IMR-90 (cell line): ENCODE results near the gene C19orf25. TPM values are rescaled to one million over a fixed set of nuclear protein-coding genes. Genes with fewer than 3 reads are reported as not detected.

ENCODE experiments used
- ATAC-seq: fragments of 200-7000 bp; cut with Tn5 transposase; 2 replicates; pipeline ENCODE4 v1.9.1; 2020; ENCODE audit warnings: low read depth, mild to moderate bottlenecking, moderate library complexity
- BruUV-seq: library from RNA; stranded (reverse); fragments of 400-500 nt; replicated peaks from 2 replicates; lab custom pipeline; 2021; lab: Mats Ljungman, UMichigan
- CTCF ChIA-PET: fragments of 300-600 bp; formaldehyde crosslinking; extraction: SDS; loops from one replicate; lab custom pipeline; 2021; ENCODE audit warnings: antibody characterized with exemption; lab: Yijun Ruan, JAX
- POLR2A ChIA-PET: fragments of 300-600 bp; sonication (Branson Sonifier 250); formaldehyde crosslinking; loops from one replicate; lab custom pipeline; 2022; ENCODE audit warnings: antibody characterized with exemption; ENCODE audit not compliant: unreplicated experiment; lab: Charles Lee
- DNase-seq: peaks from one replicate; pipeline ENCODE4 v3.0.0; 2013
- H2AFZ ChIP-seq: replicated peaks from 2 replicates; pipeline ENCODE3; 2013; ENCODE audit warnings: low read length, mild to moderate bottlenecking; ENCODE audit not compliant: poor library complexity
- H2AK5ac ChIP-seq: 2 replicates; pipeline ENCODE4 v1.6.1; 2013; ENCODE audit warnings: low read depth, low read length, inconsistent platforms
- H2AK9ac ChIP-seq: replicated peaks from 2 replicates; pipeline ENCODE3; 2013; ENCODE audit warnings: mild to moderate bottlenecking, low read depth, low read length, moderate library complexity; ENCODE audit not compliant: poor library complexity
- H2BK120ac ChIP-seq: 2 replicates; pipeline ENCODE4 v1.6.1; 2013; ENCODE audit warnings: low read depth, low read length, inconsistent platforms
- H2BK15ac ChIP-seq: 3 replicates; pipeline ENCODE4 v1.6.1; 2013; ENCODE audit warnings: low read depth, low read length, inconsistent platforms
- H2BK20ac ChIP-seq: 2 replicates; pipeline ENCODE4 v1.6.1; 2013; ENCODE audit warnings: low read depth, mild to moderate bottlenecking, inconsistent platforms, low read length, moderate library complexity
- H2BK5ac ChIP-seq: 2 replicates; pipeline ENCODE4 v1.6.1; 2013; ENCODE audit warnings: mild to moderate bottlenecking, low read depth, low read length, inconsistent platforms; ENCODE audit not compliant: poor library complexity, severe bottlenecking
- H3K14ac ChIP-seq: replicated peaks from 2 replicates; pipeline ENCODE4 v1.6.1; 2013; ENCODE audit warnings: low read depth, low read length, inconsistent platforms
- H3K18ac ChIP-seq: 2 replicates; pipeline ENCODE4 v1.6.1; 2013; ENCODE audit warnings: low read depth, low read length, control low read depth
- H3K23ac ChIP-seq: 2 replicates; pipeline ENCODE4 v1.6.1; 2013; ENCODE audit warnings: low read depth, low read length, inconsistent platforms
- H3K27ac ChIP-seq: 2 replicates; pipeline ENCODE4 v1.5.1; 2013; ENCODE audit warnings: mild to moderate bottlenecking, control low read depth, low read length; ENCODE audit not compliant: insufficient read depth
- H3K27me3 ChIP-seq: 2 replicates; pipeline ENCODE4 v1.6.1; 2013; ENCODE audit warnings: low read length; ENCODE audit not compliant: control insufficient read depth, insufficient read depth
- H3K36me3 ChIP-seq: 2 replicates; pipeline ENCODE4 v1.6.1; 2013; ENCODE audit warnings: low read length, mixed read lengths; ENCODE audit not compliant: control insufficient read depth, insufficient read depth
- H3K4ac ChIP-seq: 2 replicates; pipeline ENCODE4 v1.6.1; 2013; ENCODE audit warnings: low read depth, low read length, inconsistent platforms
- H3K4me1 ChIP-seq: 2 replicates; pipeline ENCODE4 v1.6.1; 2013; ENCODE audit warnings: low read length, mixed read lengths; ENCODE audit not compliant: control insufficient read depth, insufficient read depth
- H3K4me2 ChIP-seq: 2 replicates; pipeline ENCODE4 v1.6.1; 2013; ENCODE audit warnings: low read depth, mild to moderate bottlenecking, control low read depth, low read length, moderate library complexity
- H3K4me3 ChIP-seq: 2 replicates; pipeline ENCODE4 v1.5.1; 2013; ENCODE audit warnings: low read depth, mild to moderate bottlenecking, control low read depth, low read length, moderate library complexity; ENCODE audit not compliant: insufficient read depth
- H3K56ac ChIP-seq: 2 replicates; pipeline ENCODE4 v1.6.1; 2013; ENCODE audit warnings: low read length, inconsistent platforms; ENCODE audit not compliant: insufficient read depth; ENCODE audit errors: extremely low read depth
- H3K79me1 ChIP-seq, 2 experiments: 2 replicates each; pipeline ENCODE4 v1.6.1; 2013; ENCODE audit warnings: low read length in 2 of 2, inconsistent platforms in 1 of 2, low read depth in 1 of 2
- H3K9ac ChIP-seq: 2 replicates; pipeline ENCODE4 v1.6.1; 2013; ENCODE audit warnings: low read depth, low read length, control low read depth
- H3K9me1 ChIP-seq: 2 replicates; pipeline ENCODE4 v1.6.1; 2013; ENCODE audit warnings: low read length, inconsistent platforms; ENCODE audit not compliant: insufficient read depth
- H3K9me3 ChIP-seq: 2 replicates; pipeline ENCODE4 v1.6.1; 2013; ENCODE audit warnings: low read length; ENCODE audit not compliant: control insufficient read depth, insufficient read depth
- H4K20me1 ChIP-seq: 2 replicates; pipeline ENCODE4 v1.6.1; 2013; ENCODE audit warnings: low read length, inconsistent platforms; ENCODE audit not compliant: insufficient read depth
- H4K5ac ChIP-seq: 2 replicates; pipeline ENCODE4 v1.6.1; 2013; ENCODE audit warnings: mild to moderate bottlenecking, low read depth, low read length, control low read depth
- H4K8ac ChIP-seq, 2 experiments: 2 replicates each; pipeline ENCODE4 v1.6.1; 2013; ENCODE audit warnings: low read depth in 2 of 2, low read length in 2 of 2, control low read depth in 1 of 2, inconsistent platforms in 1 of 2
- H4K91ac ChIP-seq: 2 replicates; pipeline ENCODE4 v1.6.1; 2013; ENCODE audit warnings: low read depth, low read length, inconsistent platforms; ENCODE audit not compliant: insufficient read depth
- BHLHE40 ChIP-seq: fragments of 150-350 bp; IDR thresholded peaks from 2 replicates; pipeline ENCODE4 v1.6.1; 2016; ENCODE audit warnings: mild to moderate bottlenecking, low read depth, low read length
- CEBPB ChIP-seq: IDR thresholded peaks from 2 replicates; pipeline ENCODE4 v1.6.1; 2012; ENCODE audit warnings: low read depth, low read length, improper control_type of control experiment
- CHD1 ChIP-seq: IDR thresholded peaks from 2 replicates; pipeline ENCODE4 v1.6.1; 2012; ENCODE audit warnings: low read depth, low read length, improper control_type of control experiment
- ELK1 ChIP-seq: fragments of 150-350 bp; IDR thresholded peaks from 2 replicates; pipeline ENCODE4 v1.6.1; 2016; ENCODE audit warnings: low read depth, mild to moderate bottlenecking, low read length, moderate library complexity, borderline replicate concordance
- MAZ ChIP-seq: IDR thresholded peaks from 2 replicates; pipeline ENCODE4 v1.6.1; 2012; ENCODE audit warnings: low read depth, mild to moderate bottlenecking, low read length, improper control_type of control experiment, moderate library complexity, borderline replicate concordance
- MXI1 ChIP-seq: IDR thresholded peaks from 2 replicates; pipeline ENCODE4 v1.6.1; 2012; ENCODE audit warnings: low read depth, mild to moderate bottlenecking, low read length, moderate library complexity, borderline replicate concordance
- NFE2L2 ChIP-seq: fragments of 150-350 bp; IDR thresholded peaks from 2 replicates; pipeline ENCODE4 v1.6.1; 2016; ENCODE audit warnings: low read depth, mild to moderate bottlenecking, low read length
- POLR2A ChIP-seq: IDR thresholded peaks from 2 replicates; pipeline ENCODE4 v1.6.1; 2012; ENCODE audit warnings: mild to moderate bottlenecking, low read depth, low read length
- RAD21 ChIP-seq: IDR thresholded peaks from 2 replicates; pipeline ENCODE4 v1.6.1; 2012; ENCODE audit warnings: low read length, improper control_type of control experiment
- RFX5 ChIP-seq: IDR thresholded peaks from 2 replicates; pipeline ENCODE4 v1.8.0; 2012; ENCODE audit warnings: low read depth, mild to moderate bottlenecking, low read length, moderate library complexity
- SMC3 ChIP-seq: fragments of 150-350 bp; IDR thresholded peaks from 2 replicates; pipeline ENCODE4 v1.6.1; 2016; ENCODE audit warnings: low read depth, mild to moderate bottlenecking, antibody characterized with exemption, low read length, moderate library complexity
- USF2 ChIP-seq: fragments of 150-350 bp; IDR thresholded peaks from 2 replicates; pipeline ENCODE4 v1.6.1; 2017; ENCODE audit warnings: mild to moderate bottlenecking, antibody characterized with exemption, low read length, low read depth
- WGBS, 2 experiments: methylation state at CpG; one replicate each; pipeline versions ENCODE4 v1.1.5 to v1.1.7; 2013; ENCODE audit warnings: missing lambda C conversion rate in 2 of 2; ENCODE audit not compliant: insufficient read length in 1 of 2; ENCODE audit errors: extremely low coverage in 2 of 2; 5-methylcytosine and 5-hydroxymethylcytosine counted together
- dilution Hi-C: fragments of 300-500 bp; cut with HindIII; formaldehyde crosslinking; loops from one replicate; pipeline ENCODE4 v1.14.3; 2018; ENCODE audit warnings: low sequenced_read_pairs; ENCODE audit not compliant: unreplicated experiment
- in situ Hi-C: fragments of 300-500 bp; cut with MboI; formaldehyde crosslinking; loops from 3 replicates; pipeline ENCODE4 v1.14.3; 2019; ENCODE audit warnings: low sequenced_read_pairs, inconsistent platforms, mixed read lengths
- intact Hi-C: fragments of 100-400 bp; cut with micrococcal nuclease; formaldehyde crosslinking; loops from 2 replicates; pipeline ENCODE4 v1.10.0; 2022
- polyA plus RNA-seq, 3 experiments: library from polyadenylated mRNA; depleted of rRNA; stranded (reverse); fragments of >200 nt; gene quantifications; 2 replicates each; pipeline ENCODE4 v1.2.3, GENCODE V29; 2012; ENCODE audit warnings: low replicate concordance in 1 of 3
- total RNA-seq: library from RNA; depleted of rRNA; stranded (reverse); fragments of >200 nt; gene quantifications from 2 replicates; pipeline ENCODE4 v1.2.3, GENCODE V29; 2012
- TF ChIP-seq, protein P1 (sequence below): conservative IDR thresholded peaks from 2 replicates; pipeline ENCODE4 v1.5.1; 2012; ENCODE audit warnings: mild to moderate bottlenecking, low read depth, low read length, improper control_type of control experiment

C19orf25 gene
- total and polyA plus RNA-seq, 2 of the 4 experiments (the other 2 are of a cell fraction) = 10.4 to 34.9 TPM

- Histone ChIP-seq H3K4me2 (peak overlapping the region; percentile 64), H2AK9ac (peak overlapping the region; percentile 90), H3K27ac (peak overlapping the region; percentile 62), H3K9ac (peak overlapping the region; percentile 9; the same call in 1 of the 2 replicates), H4K91ac (peak overlapping the region; percentile 82; the same call in 1 of the 2 replicates), H2BK15ac (no peak overlapping the region), H3K4ac (peak overlapping the region; percentile 81), H4K20me1 (no peaks in the 10 kb centered on the region; the same call in 1 of the 2 replicates), H3K27me3 (peaks cover 3% of the 10 kb centered on the region; the same call in 1 of the 2 replicates), H2BK120ac (peak overlapping the region; percentile 48; the same call in 1 of the 2 replicates), H2AFZ (peak overlapping the region; percentile 98), H3K4me1 (peaks cover 9% of the 10 kb centered on the region), H3K36me3 (peaks cover 13% of the 10 kb centered on the region), H4K8ac (peak overlapping the region; percentile 51 to 86; a peak in 3 of 4 replicates), H3K56ac (no peak overlapping the region; the same call in 1 of the 2 replicates), H3K9me1 (no peaks in the 10 kb centered on the region; the same call in 1 of the 2 replicates), H2BK20ac (0 out of 2 replicates have a peak overlapping the region, but pooled peaks have one; percentile 1), H3K18ac (peak overlapping the region; percentile 3; the same call in 1 of the 2 replicates), H4K5ac (peak overlapping the region; percentile 39), H2AK5ac (peak overlapping the region; percentile 76; the same call in 1 of the 2 replicates), H3K14ac (peak overlapping the region; percentile 30; the same call in 1 of the 2 replicates), H3K79me1 (peaks cover 4 to 15% of the 10 kb centered on the region in 2 experiments; a peak in 1 of 4 replicates), H3K4me3 (peak overlapping the region; percentile 44), H2BK5ac (peak overlapping the region; percentile 69), H3K9me3 (no peaks in the 10 kb centered on the region), H3K23ac (0 out of 2 replicates have a peak overlapping the region, but pooled peaks have one; percentile 39)
- peak; percentile 95 for DNase-seq
- WGBS, 2 experiments = 1% methylated on average over 14 of the region's 46 CpGs; no CpG with 5 or more reads in 1 of the 2 experiments
- in situ Hi-C loops = no loop called here
- ChIA-PET POLR2A (no interaction called here), CTCF (no interaction called here)
- peak; percentile 86 for ATAC-seq
- no TSS peak for BruUV-seq
- dilution Hi-C loops = no loop called here
- intact Hi-C loops = no loop called here
- TF ChIP-seq POLR2A (no peak), RFX5 (no peak), ELK1 (no peak), USF2 (peak; percentile 61; the same call in 1 of the 2 replicates), NFE2L2 (no peak), SMC3 (no peak), MXI1 (peak; percentile 79; the same call in 1 of the 2 replicates), CHD1 (no peak), BHLHE40 (peak; percentile 96), CEBPB (no peak), RAD21 (no peak), MAZ (peak; percentile 87)
- TF ChIP-seq, protein P1, sequence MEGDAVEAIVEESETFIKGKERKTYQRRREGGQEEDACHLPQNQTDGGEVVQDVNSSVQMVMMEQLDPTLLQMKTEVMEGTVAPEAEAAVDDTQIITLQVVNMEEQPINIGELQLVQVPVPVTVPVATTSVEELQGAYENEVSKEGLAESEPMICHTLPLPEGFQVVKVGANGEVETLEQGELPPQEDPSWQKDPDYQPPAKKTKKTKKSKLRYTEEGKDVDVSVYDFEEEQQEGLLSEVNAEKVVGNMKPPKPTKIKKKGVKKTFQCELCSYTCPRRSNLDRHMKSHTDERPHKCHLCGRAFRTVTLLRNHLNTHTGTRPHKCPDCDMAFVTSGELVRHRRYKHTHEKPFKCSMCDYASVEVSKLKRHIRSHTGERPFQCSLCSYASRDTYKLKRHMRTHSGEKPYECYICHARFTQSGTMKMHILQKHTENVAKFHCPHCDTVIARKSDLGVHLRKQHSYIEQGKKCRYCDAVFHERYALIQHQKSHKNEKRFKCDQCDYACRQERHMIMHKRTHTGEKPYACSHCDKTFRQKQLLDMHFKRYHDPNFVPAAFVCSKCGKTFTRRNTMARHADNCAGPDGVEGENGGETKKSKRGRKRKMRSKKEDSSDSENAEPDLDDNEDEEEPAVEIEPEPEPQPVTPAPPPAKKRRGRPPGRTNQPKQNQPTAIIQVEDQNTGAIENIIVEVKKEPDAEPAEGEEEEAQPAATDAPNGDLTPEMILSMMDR = no peak
Observed at GRCh38 chr19:1507763-1508506, 28.9 kb upstream of the C19orf25 start.
